ENCODE results near the gene TRIP11.
A peak's percentile ranks its signal among the peaks of the same experiment; 100 is the strongest.

Gene TRIP11

DNA sequence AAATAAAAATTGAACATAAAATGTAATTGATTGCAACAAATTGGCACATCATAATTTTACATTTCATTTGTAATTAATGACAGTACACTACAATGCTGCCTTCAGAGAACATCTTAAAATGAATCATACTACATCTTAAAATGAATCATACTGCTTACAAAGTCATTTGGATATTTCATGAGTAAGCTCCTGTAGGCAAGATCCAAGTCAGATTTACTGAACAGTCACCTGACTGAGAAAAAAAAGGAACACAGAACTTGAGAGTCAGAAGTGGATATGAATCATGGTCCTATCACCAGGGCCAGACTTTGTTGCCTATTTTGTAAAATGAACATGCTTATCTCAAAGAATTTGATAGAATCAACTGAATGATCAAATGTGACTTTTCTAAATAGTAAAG lies 59.7 kb downstream of the TRIP11 start:
- H3K9me3 ChIP-seq (ENCODE audit: control insufficient read depth, low read length) = no peaks in the 10 kb centered on the region
- no peak overlapping the region for H3K27ac ChIP-seq (ENCODE audit: low read depth, low read length, severe bottlenecking)
- peaks cover 33% of the 10 kb centered on the region for H3K36me3 ChIP-seq (ENCODE audit: control insufficient read depth, insufficient read depth, low read length)
- H3K4me3 ChIP-seq (ENCODE audit: extremely low read depth, insufficient read depth, low read length, poor library complexity, severe bottlenecking) = no peak overlapping the region
- H3K4me1 ChIP-seq (ENCODE audit: control insufficient read depth, insufficient read depth, low read length, poor library complexity, severe bottlenecking) = no peaks in the 10 kb centered on the region

DNA sequence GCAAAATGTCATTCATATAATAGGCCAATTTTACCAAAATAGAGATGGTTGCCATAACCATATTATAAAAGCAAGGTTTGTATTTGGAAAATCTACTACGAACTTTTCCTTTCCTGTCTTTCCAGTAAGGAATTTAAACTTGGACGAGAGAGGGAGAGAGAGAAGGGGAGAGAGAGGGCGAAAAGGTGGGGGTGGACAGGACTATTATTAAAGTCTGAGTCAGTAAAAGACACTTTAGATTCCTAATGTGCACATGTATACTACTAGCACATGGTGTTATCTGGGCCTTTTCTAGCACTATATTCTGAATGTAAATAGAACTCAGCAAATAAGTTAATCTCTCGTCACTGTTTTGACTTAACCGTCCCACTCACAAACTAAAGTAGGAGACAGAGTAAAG lies 62.0 kb downstream of the TRIP11 start:
- Histone ChIP-seq H3K27ac (ENCODE audit: low read depth, low read length, severe bottlenecking) (no peak overlapping the region), H3K4me1 (ENCODE audit: control insufficient read depth, insufficient read depth, low read length, poor library complexity, severe bottlenecking) (no peaks in the 10 kb centered on the region), H3K36me3 (ENCODE audit: control insufficient read depth, insufficient read depth, low read length) (peaks cover 38% of the 10 kb centered on the region), H3K9me3 (ENCODE audit: control insufficient read depth, low read length) (no peaks in the 10 kb centered on the region), H3K4me3 (ENCODE audit: extremely low read depth, insufficient read depth, low read length, poor library complexity, severe bottlenecking) (no peak overlapping the region)
- 90% methylated on average over 2 of the region's 5 CpGs; no CpG with 5 or more reads in 1 of the 2 experiments for WGBS, 2 experiments (ENCODE audit: insufficient coverage in 2 of 2)

DNA sequence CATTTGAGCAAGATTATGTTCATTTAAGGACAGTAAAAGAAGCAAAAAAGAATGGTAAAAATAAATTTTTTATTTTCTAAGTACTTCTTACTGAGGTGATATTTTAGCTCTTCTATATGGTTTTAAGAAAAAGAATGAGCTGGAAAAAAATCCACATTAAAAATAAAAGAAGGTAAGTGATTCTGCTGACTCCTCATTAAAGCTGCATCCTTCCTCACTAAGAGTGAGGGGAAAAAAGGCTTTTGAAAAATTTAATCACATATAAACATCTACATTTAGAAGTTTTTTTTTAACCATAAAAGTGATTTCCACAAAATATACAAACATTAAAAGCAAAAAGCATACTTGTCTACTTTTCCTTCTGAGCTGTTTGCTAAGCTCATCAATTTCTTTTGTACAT lies 64.1 kb downstream of the TRIP11 start:
- Histone ChIP-seq H3K27ac (ENCODE audit: low read depth, low read length, severe bottlenecking) (no peak overlapping the region), H3K4me1 (ENCODE audit: control insufficient read depth, insufficient read depth, low read length, poor library complexity, severe bottlenecking) (no peaks in the 10 kb centered on the region), H3K9me3 (ENCODE audit: control insufficient read depth, low read length) (no peaks in the 10 kb centered on the region), H3K36me3 (ENCODE audit: control insufficient read depth, insufficient read depth, low read length) (peaks cover 44% of the 10 kb centered on the region), H3K4me3 (ENCODE audit: extremely low read depth, insufficient read depth, low read length, poor library complexity, severe bottlenecking) (no peak overlapping the region)

DNA sequence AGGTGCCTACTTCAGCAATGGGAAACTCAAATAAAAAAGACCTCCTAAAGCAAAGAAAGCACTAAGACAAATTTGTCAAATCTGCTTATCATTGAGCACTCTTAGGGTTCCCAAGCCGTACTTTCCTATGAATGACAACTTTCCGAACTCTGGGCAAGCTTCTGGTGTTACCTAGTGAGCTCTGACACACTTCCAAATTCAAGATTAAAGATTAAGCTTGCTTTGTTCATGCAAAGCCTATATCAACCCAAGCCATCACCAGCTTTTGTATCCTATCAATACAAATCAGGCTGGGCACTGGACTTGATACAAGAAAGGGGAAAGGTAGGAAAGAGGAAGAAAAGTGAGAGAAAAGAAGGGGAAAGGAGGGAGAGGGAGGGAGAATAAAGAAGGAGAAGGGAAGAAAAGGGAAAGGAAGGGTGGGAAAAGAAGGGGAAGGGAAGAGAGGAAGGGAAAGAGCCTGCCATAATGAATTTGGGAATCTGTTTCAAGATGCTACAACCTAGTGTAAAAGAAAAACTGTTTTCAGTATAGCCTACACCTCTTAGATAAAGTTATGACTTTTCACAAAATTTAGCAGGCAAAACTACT lies 68.6 kb downstream of the TRIP11 start:
- no peaks in the 10 kb centered on the region for H3K4me1 ChIP-seq (ENCODE audit: control insufficient read depth, insufficient read depth, low read length, poor library complexity, severe bottlenecking)
- H3K36me3 ChIP-seq (ENCODE audit: control insufficient read depth, insufficient read depth, low read length) = peaks cover 53% of the 10 kb centered on the region
- 92 to 93% methylated on average over 2 of the region's 2 CpGs for WGBS, 2 experiments (ENCODE audit: insufficient coverage in 2 of 2)
- no peak overlapping the region for H3K27ac ChIP-seq (ENCODE audit: low read depth, low read length, severe bottlenecking)
- no peak overlapping the region for H3K4me3 ChIP-seq (ENCODE audit: extremely low read depth, insufficient read depth, low read length, poor library complexity, severe bottlenecking)
- H3K9me3 ChIP-seq (ENCODE audit: control insufficient read depth, low read length) = no peaks in the 10 kb centered on the region

DNA sequence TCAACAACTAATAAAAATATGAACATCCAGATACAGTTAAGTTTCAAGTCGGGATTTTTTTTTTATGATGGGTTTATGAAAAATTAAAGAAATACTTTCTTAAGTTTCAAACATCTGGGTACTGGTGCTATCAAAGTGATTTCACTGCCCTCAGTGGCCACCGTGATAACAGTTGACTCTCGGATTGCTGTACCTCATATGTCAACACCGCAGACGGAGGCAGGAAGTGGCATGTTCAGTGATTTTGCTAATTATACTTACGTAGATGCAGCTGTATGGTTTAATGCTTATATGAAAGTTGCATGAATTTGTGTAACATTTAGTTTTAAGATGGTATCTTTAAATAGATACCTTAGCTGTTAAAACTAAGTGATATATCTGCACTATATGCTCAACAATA lies 71.6 kb downstream of the TRIP11 start:
- Histone ChIP-seq H3K4me3 (ENCODE audit: extremely low read depth, insufficient read depth, low read length, poor library complexity, severe bottlenecking) (no peak overlapping the region), H3K36me3 (ENCODE audit: control insufficient read depth, insufficient read depth, low read length) (peaks cover 38% of the 10 kb centered on the region), H3K4me1 (ENCODE audit: control insufficient read depth, insufficient read depth, low read length, poor library complexity, severe bottlenecking) (no peaks in the 10 kb centered on the region), H3K27ac (ENCODE audit: low read depth, low read length, severe bottlenecking) (no peak overlapping the region), H3K9me3 (ENCODE audit: control insufficient read depth, low read length) (no peaks in the 10 kb centered on the region)
- WGBS, 2 experiments (ENCODE audit: insufficient coverage in 2 of 2) = 88 to 95% methylated on average over 4 to 5 of the region's 6 CpGs

DNA sequence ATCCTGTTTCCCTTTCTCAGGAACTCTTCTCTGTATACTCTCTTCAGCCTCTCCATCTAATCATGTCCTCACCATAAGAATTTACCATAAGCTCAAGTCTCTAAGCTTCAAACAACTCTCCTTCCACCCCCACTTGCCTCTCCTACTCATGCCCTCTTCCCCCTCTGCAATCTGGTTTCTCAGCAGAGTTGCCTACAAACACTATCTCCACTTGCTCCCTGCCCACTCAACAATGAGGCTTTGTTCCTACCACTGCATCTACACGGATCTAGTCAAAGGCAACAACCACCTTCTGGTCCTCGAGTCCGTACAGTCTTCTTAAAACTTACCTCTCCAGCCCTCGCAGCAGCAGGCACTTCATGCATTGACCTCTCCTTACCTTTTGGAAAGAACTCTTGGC lies 75.1 kb downstream of the TRIP11 start:
- Histone ChIP-seq H3K9me3 (ENCODE audit: control insufficient read depth, low read length) (no peaks in the 10 kb centered on the region), H3K27ac (ENCODE audit: low read depth, low read length, severe bottlenecking) (no peak overlapping the region), H3K36me3 (ENCODE audit: control insufficient read depth, insufficient read depth, low read length) (peaks cover 11% of the 10 kb centered on the region), H3K4me3 (ENCODE audit: extremely low read depth, insufficient read depth, low read length, poor library complexity, severe bottlenecking) (no peak overlapping the region), H3K4me1 (ENCODE audit: control insufficient read depth, insufficient read depth, low read length, poor library complexity, severe bottlenecking) (no peaks in the 10 kb centered on the region)
- WGBS, 2 experiments (ENCODE audit: insufficient coverage in 2 of 2) = 91 to 92% methylated on average over 3 to 4 of the region's 4 CpGs

DNA sequence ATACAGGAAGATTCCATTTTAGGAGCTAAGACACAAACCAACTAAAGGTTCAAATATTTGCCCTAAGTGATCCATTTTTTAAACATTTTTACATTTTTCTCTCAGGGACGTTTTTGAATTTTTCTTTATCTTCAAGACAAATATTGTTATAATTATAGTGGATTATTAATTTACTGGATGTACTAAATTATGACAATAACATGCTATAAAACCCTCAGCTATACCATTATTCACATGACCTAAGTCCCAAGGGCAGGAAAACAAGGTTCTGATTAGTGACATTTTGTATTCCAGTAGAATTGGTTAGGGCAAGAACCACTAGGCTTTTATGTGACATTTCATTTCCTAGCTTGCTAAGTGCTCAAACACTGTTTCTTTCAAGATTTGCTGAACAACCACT lies 75.8 kb downstream of the TRIP11 start:
- no peak overlapping the region for H3K27ac ChIP-seq (ENCODE audit: low read depth, low read length, severe bottlenecking)
- no peak overlapping the region for H3K4me3 ChIP-seq (ENCODE audit: extremely low read depth, insufficient read depth, low read length, poor library complexity, severe bottlenecking)
- H3K36me3 ChIP-seq (ENCODE audit: control insufficient read depth, insufficient read depth, low read length) = peaks cover 4% of the 10 kb centered on the region
- H3K4me1 ChIP-seq (ENCODE audit: control insufficient read depth, insufficient read depth, low read length, poor library complexity, severe bottlenecking) = no peaks in the 10 kb centered on the region
- no CpG with 5 or more reads among the region's 1 CpG for WGBS, 2 experiments (ENCODE audit: insufficient coverage in 2 of 2)
- no peaks in the 10 kb centered on the region for H3K9me3 ChIP-seq (ENCODE audit: control insufficient read depth, low read length)

DNA sequence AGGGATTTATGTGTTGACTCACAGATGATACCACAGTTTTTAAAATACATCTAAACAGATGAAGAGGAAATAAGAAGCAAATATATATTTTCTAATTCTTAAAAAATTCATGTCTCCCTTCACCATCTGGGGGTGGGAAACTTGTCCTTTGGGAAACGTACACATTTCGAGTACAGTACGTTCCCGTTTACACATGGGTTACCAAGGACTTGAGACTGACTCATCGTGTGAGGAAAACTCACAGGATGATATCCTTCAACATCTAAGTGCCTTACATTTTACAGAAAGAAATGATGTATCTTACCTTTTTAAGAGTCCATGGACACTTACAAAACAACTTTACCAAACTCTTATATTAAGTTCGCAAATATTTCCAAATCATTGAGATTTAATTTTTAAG lies 76.4 kb downstream of the TRIP11 start:
- Histone ChIP-seq H3K4me3 (ENCODE audit: extremely low read depth, insufficient read depth, low read length, poor library complexity, severe bottlenecking) (no peak overlapping the region), H3K36me3 (ENCODE audit: control insufficient read depth, insufficient read depth, low read length) (no peaks in the 10 kb centered on the region), H3K9me3 (ENCODE audit: control insufficient read depth, low read length) (no peaks in the 10 kb centered on the region), H3K4me1 (ENCODE audit: control insufficient read depth, insufficient read depth, low read length, poor library complexity, severe bottlenecking) (no peaks in the 10 kb centered on the region), H3K27ac (ENCODE audit: low read depth, low read length, severe bottlenecking) (no peak overlapping the region)
- 89% methylated on average over 5 of the region's 6 CpGs; no CpG with 5 or more reads in 1 of the 2 experiments for WGBS, 2 experiments (ENCODE audit: insufficient coverage in 2 of 2)

DNA sequence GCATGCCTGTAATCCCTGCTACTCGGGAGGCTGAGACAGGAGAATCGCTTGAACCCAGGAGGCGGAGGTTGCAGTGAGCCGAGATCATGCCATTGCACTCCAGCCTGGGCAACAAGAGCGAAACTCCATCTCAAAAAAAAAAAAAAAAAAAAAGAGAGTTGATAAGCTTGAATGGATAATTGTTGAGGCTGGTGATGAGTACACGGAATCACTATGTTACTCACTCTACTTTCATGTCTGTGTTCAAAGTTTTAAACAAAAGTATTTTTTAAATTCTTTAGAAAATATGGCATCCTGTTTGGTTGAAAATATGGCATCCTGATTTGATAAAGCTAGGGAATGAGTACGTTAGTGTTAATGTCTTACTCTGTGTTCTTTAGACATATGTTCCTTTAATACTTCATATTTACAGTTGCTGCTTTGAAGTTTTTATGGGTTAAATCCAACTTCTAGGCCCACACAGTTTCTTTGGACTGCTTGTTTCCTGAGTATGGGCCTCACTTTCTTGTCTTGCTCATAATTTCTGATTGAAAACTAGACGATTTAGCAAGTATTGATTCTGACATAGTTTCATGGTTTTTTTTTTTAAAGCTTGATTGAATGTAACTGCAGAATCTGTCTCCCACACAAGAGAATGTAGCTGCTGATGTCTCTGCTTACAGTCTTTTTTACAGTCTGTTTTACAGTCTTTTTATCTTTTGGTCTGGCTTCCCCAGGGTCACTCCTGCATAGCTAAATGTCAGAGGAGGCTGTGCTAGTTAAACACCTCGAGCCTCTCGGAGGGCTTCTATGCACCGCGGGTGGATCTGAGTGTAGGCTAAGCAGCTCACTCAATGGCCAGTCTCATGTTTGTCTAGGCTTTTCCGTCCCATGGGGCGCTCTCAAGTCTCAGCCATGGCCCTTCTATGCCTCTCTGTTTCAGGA lies 78.3 kb downstream of the TRIP11 start:
- Histone ChIP-seq H3K36me3 (ENCODE audit: control insufficient read depth, insufficient read depth, low read length) (no peaks in the 10 kb centered on the region), H3K4me3 (ENCODE audit: extremely low read depth, insufficient read depth, low read length, poor library complexity, severe bottlenecking) (no peak overlapping the region), H3K4me1 (ENCODE audit: control insufficient read depth, insufficient read depth, low read length, poor library complexity, severe bottlenecking) (no peaks in the 10 kb centered on the region), H3K27ac (ENCODE audit: low read depth, low read length, severe bottlenecking) (peak overlapping the region; percentile 23), H3K9me3 (ENCODE audit: control insufficient read depth, low read length) (no peaks in the 10 kb centered on the region)
- 75 to 86% methylated on average over 6 to 7 of the region's 14 CpGs for WGBS, 2 experiments (ENCODE audit: insufficient coverage in 2 of 2)

DNA sequence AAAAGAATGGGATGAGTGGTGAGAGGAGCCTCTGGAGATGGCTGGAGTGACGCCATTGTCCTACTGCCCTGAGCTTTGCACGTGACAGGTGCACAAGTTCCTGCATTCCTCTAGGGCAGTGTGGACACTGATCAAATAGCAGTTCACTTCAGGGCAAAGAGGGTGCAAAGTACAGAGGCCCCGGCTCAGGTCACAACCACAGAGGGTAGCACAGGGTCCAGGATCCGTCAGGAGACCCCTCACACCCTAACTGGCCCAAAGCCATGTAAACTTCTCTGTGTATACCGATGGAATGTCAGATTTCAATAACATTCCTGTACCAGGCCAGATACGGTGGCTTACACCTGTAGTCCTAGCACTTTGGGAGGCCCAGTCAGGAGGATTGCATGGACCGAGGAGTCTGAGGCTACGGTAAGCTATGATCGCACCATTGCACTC lies 82.0 kb downstream of the TRIP11 start:
- Histone ChIP-seq H3K4me3 (ENCODE audit: extremely low read depth, insufficient read depth, low read length, poor library complexity, severe bottlenecking) (no peak overlapping the region), H3K9me3 (ENCODE audit: control insufficient read depth, low read length) (no peaks in the 10 kb centered on the region), H3K27ac (ENCODE audit: low read depth, low read length, severe bottlenecking) (no peak overlapping the region), H3K4me1 (ENCODE audit: control insufficient read depth, insufficient read depth, low read length, poor library complexity, severe bottlenecking) (no peaks in the 10 kb centered on the region), H3K36me3 (ENCODE audit: control insufficient read depth, insufficient read depth, low read length) (no peaks in the 10 kb centered on the region)
- WGBS, 2 experiments (ENCODE audit: insufficient coverage in 2 of 2) = 89 to 91% methylated on average over 6 of the region's 9 CpGs

DNA sequence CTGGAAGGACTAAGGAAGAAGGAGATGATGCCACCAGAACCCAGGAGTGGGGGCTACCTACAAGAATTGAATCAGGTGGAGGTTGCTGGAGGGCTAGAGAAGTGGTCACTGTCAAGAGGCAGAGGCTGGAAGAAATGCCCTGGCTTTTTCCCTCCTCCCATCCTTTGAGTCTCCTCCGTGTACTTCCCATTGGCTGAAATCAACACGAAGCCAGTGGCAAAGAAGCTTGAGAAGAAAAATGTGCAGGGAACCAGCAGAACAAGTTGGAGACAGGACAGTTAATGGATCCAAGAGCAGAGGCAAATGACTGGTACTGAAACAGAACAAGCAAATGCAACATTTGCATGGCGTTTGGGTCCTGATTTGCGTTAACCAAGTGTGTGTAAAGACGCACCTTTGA lies 83.2 kb downstream of the TRIP11 start:
- H3K9me3 ChIP-seq (ENCODE audit: control insufficient read depth, low read length) = no peaks in the 10 kb centered on the region
- WGBS, 2 experiments (ENCODE audit: insufficient coverage in 2 of 2) = 60 to 93% methylated on average over 1 to 5 of the region's 5 CpGs
- H3K4me1 ChIP-seq (ENCODE audit: control insufficient read depth, insufficient read depth, low read length, poor library complexity, severe bottlenecking) = no peaks in the 10 kb centered on the region
- H3K4me3 ChIP-seq (ENCODE audit: extremely low read depth, insufficient read depth, low read length, poor library complexity, severe bottlenecking) = no peak overlapping the region
- H3K27ac ChIP-seq (ENCODE audit: low read depth, low read length, severe bottlenecking) = no peak overlapping the region
- no peaks in the 10 kb centered on the region for H3K36me3 ChIP-seq (ENCODE audit: control insufficient read depth, insufficient read depth, low read length)

Data from mesodermal cell (in vitro differentiated cells).